GM21367 (cell line): ENCODE measurements around the gene GABRA5.

ENCODE experiments used
- ATAC-seq: cut with Tn5 transposase; IDR thresholded peaks from one replicate; pipeline ENCODE4 v1.9.1; 2021; ENCODE audit not compliant: unreplicated experiment

Gene GABRA5

GRCh38 chr15:26921433-26921832 lies 54.6 kb downstream of the GABRA5 start:
- ATAC-seq: no peak

- ATAC-seq: no peak
Observed at GRCh38 chr15:26926081-26926480, 59.2 kb downstream of the GABRA5 start.

GRCh38 chr15:26928051-26928450 lies 61.2 kb downstream of the GABRA5 start:
- no peak for ATAC-seq

GRCh38 chr15:26929588-26929987 lies 62.7 kb downstream of the GABRA5 start:
- no peak for ATAC-seq

- ATAC-seq: no peak
Observed at GRCh38 chr15:26934848-26935247, 68.0 kb downstream of the GABRA5 start.

- no peak for ATAC-seq
Observed at GRCh38 chr15:26935322-26935721, 68.5 kb downstream of the GABRA5 start.

- no peak for ATAC-seq
Observed at GRCh38 chr15:26936502-26936901, 69.6 kb downstream of the GABRA5 start.

- no peak for ATAC-seq
Observed at GRCh38 chr15:26937134-26937533, 70.3 kb downstream of the GABRA5 start.

GRCh38 chr15:26939398-26939797 lies 72.5 kb downstream of the GABRA5 start:
- ATAC-seq: no peak

GRCh38 chr15:26941489-26941888 lies 74.6 kb downstream of the GABRA5 start:
- no peak for ATAC-seq

GRCh38 chr15:26943866-26944265 lies 77.0 kb downstream of the GABRA5 start:
- ATAC-seq: no peak

GRCh38 chr15:26945046-26945445 lies 78.2 kb downstream of the GABRA5 start:
- ATAC-seq: no peak

- ATAC-seq: no peak
Observed at GRCh38 chr15:26950001-26950400, 83.1 kb downstream of the GABRA5 start.

- ATAC-seq: no peak
Observed at GRCh38 chr15:26954403-26954802, 87.5 kb downstream of the GABRA5 start.

GRCh38 chr15:26967719-26968269 lies 100.9 kb downstream of the GABRA5 start:
- ATAC-seq: no peak

- no peak for ATAC-seq
Observed at GRCh38 chr15:26968806-26969205, 101.9 kb downstream of the GABRA5 start.

- ATAC-seq: no peak
Observed at GRCh38 chr15:26970712-26971210, 103.9 kb downstream of the GABRA5 start, which contains the start of gene GABRG3. TSS of gene GABRG3 (plus strand) at chr15:26971181.

- no peak for ATAC-seq
Observed at GRCh38 chr15:26971271-26972018, 104.6 kb downstream of the GABRA5 start.

- no peak for ATAC-seq
Observed at GRCh38 chr15:26972636-26973035, 105.8 kb downstream of the GABRA5 start.

- ATAC-seq: no peak
Observed at GRCh38 chr15:26974120-26974780, 107.4 kb downstream of the GABRA5 start.

GRCh38 chr15:26981492-26981891 lies 114.6 kb downstream of the GABRA5 start:
- ATAC-seq: no peak

GRCh38 chr15:26983822-26984221 lies 117.0 kb downstream of the GABRA5 start:
- no peak for ATAC-seq
